Activated T-helper 2 cell treated with anti-CD3 and anti-CD28 coated beads, Interferon-gamma antibody, Interleukin-2, Interleukin-4, amounts not matched to agents 10 μg/mL and 5 μg/mL and 100 μg/mL, durations not matched to agents 14 hours and 24 hours and 36 hours (primary cell): ENCODE data around the gene LAMB4. TPM values are rescaled to one million over a fixed set of nuclear protein-coding genes. Genes with fewer than 3 reads are reported as not detected.

Source experiments
- DNase-seq: peaks from one replicate; pipeline ENCODE4 v3.0.0; 2021; ENCODE audit warnings: low spot score
- H3K27ac Mint-ChIP-seq: one replicate; pipeline ENCODE4 v1.8.0; 2021; ENCODE audit warnings: mixed read lengths
- H3K27me3 Mint-ChIP-seq: one replicate; pipeline ENCODE4 v1.8.0; 2021; ENCODE audit warnings: low read depth, mixed read lengths
- H3K36me3 Mint-ChIP-seq: one replicate; pipeline ENCODE4 v1.8.0; 2021; ENCODE audit warnings: low read depth, mixed read lengths
- H3K4me1 Mint-ChIP-seq: one replicate; pipeline ENCODE4 v1.8.0; 2021; ENCODE audit warnings: low read depth, mixed read lengths
- H3K4me3 Mint-ChIP-seq: one replicate; pipeline ENCODE4 v1.8.0; 2021; ENCODE audit warnings: low read depth, mild to moderate bottlenecking, moderate library complexity, mixed read lengths
- H3K9me3 Mint-ChIP-seq: one replicate; pipeline ENCODE4 v1.8.0; 2021; ENCODE audit warnings: mixed read lengths
- intact Hi-C: fragments of 100-400 bp; cut with micrococcal nuclease; formaldehyde crosslinking; loops from one replicate; pipeline ENCODE4 v1.15.1; 2023
- total RNA-seq: library from RNA; stranded (reverse); gene quantifications from 2 replicates; pipeline ENCODE4 v1.2.3, GENCODE V29; 2022

LAMB4 gene
- total RNA-seq, 1 donor from 2014 or later = not detected

GRCh38 chr7:108008827-108009226 is 121.3 kb downstream of the LAMB4 start:
- Mint-ChIP-seq H3K36me3 (no peaks in the 10 kb centered on the region), H3K27me3 (peaks cover 41% of the 10 kb centered on the region), H3K27ac (no peak overlapping the region), H3K4me3 (no peak overlapping the region), H3K9me3 (no peaks in the 10 kb centered on the region), H3K4me1 (peaks cover 4% of the 10 kb centered on the region)
- intact Hi-C loops = loop anchor here (10.0 kb wide), 1 partner anchor 84 kb away; no protein-coding TSS in a partner anchor
- DNase-seq = no peak

DNA sequence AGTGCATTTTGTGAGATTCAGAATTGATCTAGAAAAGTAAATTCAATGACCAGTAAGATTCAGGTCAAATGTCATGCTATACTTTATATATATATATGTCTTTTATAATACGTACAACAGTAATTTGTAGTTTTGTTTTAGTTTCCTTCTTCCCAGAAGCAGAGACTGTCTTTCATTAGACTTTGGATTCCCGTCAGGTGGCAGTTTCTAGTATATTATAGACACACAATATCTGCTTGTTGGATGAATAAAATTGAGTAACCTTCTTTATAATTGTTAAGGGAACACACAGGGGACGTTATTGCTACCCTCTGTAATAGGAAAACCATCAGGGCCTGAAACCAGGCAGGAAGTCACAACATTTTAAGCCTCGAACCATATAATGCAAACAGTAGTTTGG is 121.9 kb downstream of the LAMB4 start:
- H3K27me3 Mint-ChIP-seq = peaks cover 46% of the 10 kb centered on the region
- peaks cover 4% of the 10 kb centered on the region for H3K4me1 Mint-ChIP-seq
- no peak overlapping the region for H3K4me3 Mint-ChIP-seq
- H3K9me3 Mint-ChIP-seq = no peaks in the 10 kb centered on the region
- intact Hi-C loops = loop anchor here (10.0 kb wide), 1 partner anchor 83 kb away; no protein-coding TSS in a partner anchor
- H3K36me3 Mint-ChIP-seq = no peaks in the 10 kb centered on the region
- no peak overlapping the region for H3K27ac Mint-ChIP-seq
- no peak for DNase-seq

DNA sequence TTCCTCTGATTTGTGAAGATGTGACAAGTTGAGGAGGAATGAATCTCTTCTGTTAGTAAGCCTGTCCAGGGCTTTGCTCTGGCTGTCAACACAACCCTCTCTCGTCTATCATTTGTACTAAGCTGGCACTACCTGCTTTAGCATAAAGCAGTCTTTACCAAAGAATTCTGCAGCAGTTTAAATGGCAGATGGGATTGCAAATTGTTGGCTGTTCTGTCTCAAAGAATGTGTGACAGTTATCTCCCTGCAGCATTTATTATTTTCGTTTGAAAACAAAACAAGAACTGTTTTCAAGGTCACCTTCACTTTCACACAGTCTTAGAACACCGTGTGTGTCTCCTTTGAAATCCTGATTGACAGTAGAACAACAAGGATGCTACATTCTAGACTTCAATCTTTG is 122.4 kb downstream of the LAMB4 start:
- no peaks in the 10 kb centered on the region for H3K36me3 Mint-ChIP-seq
- DNase-seq = no peak
- H3K4me3 Mint-ChIP-seq = no peak overlapping the region
- H3K27ac Mint-ChIP-seq = no peak overlapping the region
- no peaks in the 10 kb centered on the region for H3K9me3 Mint-ChIP-seq
- H3K27me3 Mint-ChIP-seq = peaks cover 46% of the 10 kb centered on the region
- H3K4me1 Mint-ChIP-seq = peaks cover 4% of the 10 kb centered on the region
- intact Hi-C loops = loop anchor here (10.0 kb wide), 1 partner anchor 83 kb away; no protein-coding TSS in a partner anchor

DNA sequence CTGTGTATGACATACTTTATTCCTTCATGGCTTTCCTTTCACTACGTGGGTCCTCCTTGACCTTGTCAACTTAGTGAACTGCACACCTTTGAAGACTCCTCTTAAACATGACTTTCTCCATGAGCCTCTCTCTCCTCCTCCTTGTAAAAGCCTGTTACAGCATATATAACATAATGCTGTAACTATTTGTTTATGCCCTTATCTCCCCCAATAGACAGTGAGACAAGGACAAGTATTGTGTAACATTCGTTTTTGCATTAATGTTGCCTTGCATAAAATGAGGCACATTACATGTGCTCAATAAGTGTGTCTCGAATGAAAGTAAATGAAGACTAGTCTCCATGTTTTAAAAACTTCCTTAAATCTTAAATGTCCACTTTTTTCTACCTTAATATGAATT is 122.9 kb downstream of the LAMB4 start:
- H3K9me3 Mint-ChIP-seq = no peaks in the 10 kb centered on the region
- no peak overlapping the region for H3K27ac Mint-ChIP-seq
- H3K4me3 Mint-ChIP-seq = no peak overlapping the region
- H3K4me1 Mint-ChIP-seq = peaks cover 4% of the 10 kb centered on the region
- intact Hi-C loops = loop anchor here (10.0 kb wide), 1 partner anchor 82 kb away; no protein-coding TSS in a partner anchor
- H3K27me3 Mint-ChIP-seq = peaks cover 46% of the 10 kb centered on the region
- no peaks in the 10 kb centered on the region for H3K36me3 Mint-ChIP-seq
- DNase-seq = no peak

DNA sequence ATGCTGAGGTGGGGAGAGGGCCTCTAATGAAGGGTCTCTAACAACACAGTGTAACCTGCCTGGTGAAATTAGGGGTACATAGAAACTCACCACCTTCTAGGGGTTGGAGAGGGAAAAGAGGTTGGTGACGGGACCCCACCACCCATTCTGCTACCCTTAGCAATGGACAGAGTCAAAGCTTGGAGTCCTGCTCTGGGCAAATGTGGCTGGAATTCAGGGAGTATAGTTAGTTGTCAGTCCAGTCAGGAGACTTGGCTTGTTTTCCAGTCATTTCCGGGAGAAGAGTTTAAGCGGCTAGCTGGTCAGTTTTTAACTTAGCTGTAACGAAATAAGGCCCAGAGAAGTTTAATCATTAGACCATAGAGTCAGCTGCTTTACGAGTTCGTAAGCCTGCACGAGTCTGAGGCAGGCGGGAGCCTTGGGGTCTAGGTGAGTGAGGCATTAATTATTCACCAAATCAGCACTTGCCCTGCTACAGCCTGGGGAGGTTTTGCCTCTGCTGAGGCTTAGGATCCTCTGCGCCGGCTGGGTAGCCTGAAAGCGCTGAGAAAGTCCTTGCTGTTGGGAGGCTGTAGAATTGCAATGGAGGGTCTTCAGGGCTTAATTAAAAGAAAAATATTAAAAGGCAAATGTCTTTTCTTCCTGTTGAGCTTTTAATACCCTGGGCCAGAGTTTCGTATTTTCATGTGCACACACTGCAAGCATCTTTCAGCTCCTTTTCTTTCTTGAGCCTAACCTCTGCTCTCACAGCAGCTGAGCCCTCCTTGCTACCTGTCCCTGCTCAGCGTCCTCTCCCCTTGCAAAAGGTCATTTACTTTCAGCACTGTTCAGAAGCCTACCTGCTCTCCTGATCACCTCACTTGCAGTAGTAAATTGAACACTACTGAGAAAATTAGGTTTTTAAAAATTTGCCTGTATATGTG is 125.7 kb downstream of the LAMB4 start:
- no peak overlapping the region for H3K27ac Mint-ChIP-seq
- H3K4me3 Mint-ChIP-seq = peak overlapping the region; percentile 20
- peaks cover 13% of the 10 kb centered on the region for H3K4me1 Mint-ChIP-seq
- H3K36me3 Mint-ChIP-seq = no peaks in the 10 kb centered on the region
- intact Hi-C loops = loop anchor here (10.0 kb wide), 1 partner anchor 80 kb away; no protein-coding TSS in a partner anchor
- H3K9me3 Mint-ChIP-seq = no peaks in the 10 kb centered on the region
- peaks cover 58% of the 10 kb centered on the region for H3K27me3 Mint-ChIP-seq
- DNase-seq = no peak

GRCh38 chr7:108003599-108003935 is 126.6 kb downstream of the LAMB4 start:
- intact Hi-C loops = loop anchor here (10.0 kb wide), 1 partner anchor 79 kb away; no protein-coding TSS in a partner anchor
- Mint-ChIP-seq H3K4me1 (peaks cover 13% of the 10 kb centered on the region), H3K4me3 (no peak overlapping the region), H3K9me3 (no peaks in the 10 kb centered on the region), H3K27ac (no peak overlapping the region), H3K27me3 (peaks cover 65% of the 10 kb centered on the region), H3K36me3 (no peaks in the 10 kb centered on the region)
- DNase-seq = no peak

DNA sequence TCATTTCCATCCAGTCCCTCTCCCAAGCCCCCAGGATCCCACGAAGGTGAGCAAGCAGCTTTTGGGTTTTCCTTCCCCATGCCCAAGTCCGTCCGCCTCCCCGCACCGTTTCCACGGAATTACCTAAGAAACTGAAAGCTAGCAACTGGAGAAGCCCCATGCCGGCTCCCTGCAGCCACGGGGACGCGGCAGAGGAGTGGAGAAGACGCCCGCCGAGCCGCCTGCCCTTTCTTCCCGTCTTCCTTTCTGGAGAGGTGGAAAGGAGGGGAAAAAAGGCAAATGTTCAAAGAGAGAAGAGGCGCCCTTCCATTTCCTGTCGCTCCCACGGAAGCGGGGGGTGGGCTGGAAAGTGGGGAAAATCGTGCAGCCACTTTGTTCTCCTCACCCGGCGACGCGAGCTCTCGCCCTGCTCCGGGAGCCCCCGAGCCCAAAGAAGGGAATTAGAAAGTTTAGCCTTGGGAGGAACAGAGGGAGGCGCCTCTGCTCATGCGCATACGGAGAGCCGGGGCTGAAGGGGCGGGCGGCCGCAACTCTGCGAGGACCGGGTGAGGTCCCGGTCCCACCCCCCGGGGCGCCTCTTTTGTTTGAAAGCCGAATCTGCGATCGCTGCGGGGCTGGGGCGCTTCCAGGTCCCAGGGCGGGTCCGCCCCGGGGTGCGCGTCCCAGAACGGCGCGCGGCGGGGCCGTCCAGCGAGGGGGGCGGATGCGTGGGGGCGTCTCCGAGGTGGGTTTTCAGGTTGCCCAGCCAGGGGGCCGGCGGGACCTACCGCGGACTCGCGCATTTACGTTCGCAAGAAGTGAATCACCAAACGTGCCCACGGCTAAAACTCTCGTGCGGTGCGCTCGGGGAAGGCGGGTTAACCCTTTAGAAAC is 127.2 kb downstream of the LAMB4 start, which contains the start of gene LAMB1:
LAMB1 (minus strand) TSS at position 436 of the 873 bp plus-strand sequence; CDS start at position 160, 276 bp downstream.
- H3K9me3 Mint-ChIP-seq = no peaks in the 10 kb centered on the region
- intact Hi-C loops = loop anchor here (10.0 kb wide), 1 partner anchor 78 kb away; no protein-coding TSS in a partner anchor
- peak within 1 kb of the TSS; percentile 73 for H3K4me3 Mint-ChIP-seq
- no peak within 1 kb of the TSS for H3K27ac Mint-ChIP-seq
- H3K36me3 Mint-ChIP-seq = no peaks in the 10 kb centered on the region
- DNase-seq = no peak
- H3K27me3 Mint-ChIP-seq = peaks cover 66% of the 10 kb centered on the region
- peaks cover 13% of the 10 kb centered on the region for H3K4me1 Mint-ChIP-seq

DNA sequence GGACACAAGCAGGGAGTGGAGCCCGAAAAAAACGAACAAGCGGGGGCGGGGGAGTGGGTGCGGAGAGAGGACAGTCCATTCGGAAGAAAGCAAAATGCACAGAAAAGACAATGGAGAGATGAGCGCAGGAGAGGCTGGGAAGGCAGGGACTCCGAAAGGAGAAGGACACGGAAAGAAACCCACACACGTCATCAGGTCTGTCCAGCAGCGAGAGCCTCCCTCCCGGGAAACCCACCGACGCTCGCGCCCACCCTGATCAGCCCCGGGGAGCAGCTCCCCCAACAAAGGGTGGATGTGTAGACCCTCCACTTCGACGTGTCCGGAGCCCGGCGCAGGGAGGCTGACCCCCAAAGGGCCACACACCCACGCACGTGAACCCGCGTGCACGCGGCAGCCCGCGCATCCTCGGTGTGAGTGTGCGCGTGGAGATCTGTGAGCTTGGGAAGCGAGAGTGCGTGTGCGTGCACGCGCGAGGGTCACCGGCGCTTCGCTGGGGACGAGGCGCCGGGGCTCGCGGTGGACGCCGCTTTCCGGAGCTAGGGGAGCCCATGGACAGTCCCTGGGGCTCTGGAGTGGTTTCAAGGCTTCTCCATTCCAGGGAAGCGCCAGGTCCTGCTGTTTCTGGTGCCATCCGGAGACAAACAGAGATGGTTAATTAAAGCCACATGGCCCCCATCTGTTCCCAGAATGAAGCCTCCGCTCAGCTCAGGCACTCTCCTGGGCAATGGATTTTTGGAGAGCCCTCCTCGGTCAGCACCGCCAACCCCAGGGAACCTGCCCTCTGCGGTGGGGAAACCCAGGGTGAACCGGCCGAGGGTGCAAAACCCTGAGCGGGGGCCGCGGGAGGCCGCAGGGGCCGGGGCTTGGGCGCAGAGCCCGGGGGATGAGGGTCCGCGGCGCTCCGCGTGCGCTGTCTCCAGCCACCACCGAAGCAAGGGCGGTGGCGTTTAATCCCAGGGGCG is 128.1 kb downstream of the LAMB4 start:
- DNase-seq = no peak
- Mint-ChIP-seq H3K27ac (no peak overlapping the region), H3K4me1 (peaks cover 13% of the 10 kb centered on the region), H3K27me3 (peaks cover 64% of the 10 kb centered on the region), H3K36me3 (no peaks in the 10 kb centered on the region), H3K9me3 (no peaks in the 10 kb centered on the region), H3K4me3 (peak overlapping the region; percentile 73)
- intact Hi-C loops = loop anchor here (10.0 kb wide), 1 partner anchor 77 kb away; no protein-coding TSS in a partner anchor

GRCh38 chr7:108000875-108001763 is 129.0 kb downstream of the LAMB4 start:
- H3K4me1 Mint-ChIP-seq = peaks cover 13% of the 10 kb centered on the region
- H3K36me3 Mint-ChIP-seq = no peaks in the 10 kb centered on the region
- intact Hi-C loops = loop anchor here (10.0 kb wide), 1 partner anchor 76 kb away; no protein-coding TSS in a partner anchor
- no peak overlapping the region for H3K27ac Mint-ChIP-seq
- H3K27me3 Mint-ChIP-seq = peaks cover 62% of the 10 kb centered on the region
- peak overlapping the region; percentile 73 for H3K4me3 Mint-ChIP-seq
- no peaks in the 10 kb centered on the region for H3K9me3 Mint-ChIP-seq
- no peak for DNase-seq

DNA sequence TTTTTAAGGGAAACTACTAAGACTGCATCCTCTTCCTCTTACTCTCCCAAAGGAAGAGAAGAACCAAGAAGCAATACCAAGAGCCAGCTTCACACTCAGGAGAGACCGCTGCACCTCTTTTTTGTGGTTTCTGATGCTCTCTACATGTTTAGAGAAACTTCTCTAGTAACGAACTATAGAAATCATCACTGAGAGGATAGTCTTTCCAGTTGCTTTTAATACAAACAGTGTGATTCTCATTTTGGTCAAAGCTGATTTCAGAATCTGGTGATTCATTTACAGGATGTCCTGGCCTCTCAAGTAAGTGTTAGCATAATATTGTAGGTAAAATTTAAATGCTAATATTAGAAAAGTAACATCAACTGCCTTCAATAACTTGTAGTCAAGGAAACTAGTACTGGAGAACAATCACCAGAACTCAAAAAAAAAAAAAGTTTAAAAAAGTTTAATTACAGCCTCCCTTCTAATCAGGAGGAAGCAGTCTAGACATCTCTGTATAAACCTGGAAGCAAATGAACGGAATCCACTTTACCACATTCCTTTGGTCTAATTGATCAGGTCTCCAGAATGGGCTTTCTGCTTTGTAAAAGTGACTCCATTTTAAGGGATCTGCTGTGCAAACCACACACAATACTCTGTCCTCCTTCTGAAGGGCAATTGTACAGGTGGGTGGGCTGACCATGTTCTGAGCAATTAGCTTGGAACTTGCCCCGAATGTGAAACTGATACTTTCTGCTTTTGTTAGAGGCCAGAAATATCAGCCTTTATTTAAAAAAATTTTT is 130.2 kb downstream of the LAMB4 start:
- intact Hi-C loops = loop anchor here (10.0 kb wide), 1 partner anchor 75 kb away; no protein-coding TSS in a partner anchor
- H3K36me3 Mint-ChIP-seq = no peaks in the 10 kb centered on the region
- DNase-seq = no peak
- no peaks in the 10 kb centered on the region for H3K9me3 Mint-ChIP-seq
- no peak overlapping the region for H3K27ac Mint-ChIP-seq
- no peak overlapping the region for H3K4me3 Mint-ChIP-seq
- peaks cover 13% of the 10 kb centered on the region for H3K4me1 Mint-ChIP-seq
- H3K27me3 Mint-ChIP-seq = peaks cover 70% of the 10 kb centered on the region
